HG03095 (cell line): ENCODE data around the gene CDK18.

ENCODE experiments used
- ATAC-seq: cut with Tn5 transposase; IDR thresholded peaks from one replicate; pipeline ENCODE4 v1.9.1; 2021; ENCODE audit warnings: moderate library complexity; ENCODE audit not compliant: unreplicated experiment

The CDK18 gene

GRCh38 chr1:205568135-205568468, 63.6 kb downstream of the CDK18 start:
- no peak for ATAC-seq

GRCh38 chr1:205568469-205569361, 64.2 kb downstream of the CDK18 start:
- no peak for ATAC-seq

- no peak for ATAC-seq
These were observed 65.1 kb downstream of the CDK18 start for GRCh38 chr1:205569411-205570172.

- no peak for ATAC-seq
These were observed 65.7 kb downstream of the CDK18 start for GRCh38 chr1:205570173-205570501.

GRCh38 chr1:205570796-205571537, 66.5 kb downstream of the CDK18 start:
- ATAC-seq = no peak

- no peak for ATAC-seq
These were observed 67.3 kb downstream of the CDK18 start for GRCh38 chr1:205571747-205572146.

- ATAC-seq = no peak
These were observed 68.0 kb downstream of the CDK18 start for GRCh38 chr1:205572421-205572820.

GRCh38 chr1:205575294-205575885, 70.9 kb downstream of the CDK18 start:
- ATAC-seq = no peak

GRCh38 chr1:205576011-205576410, 71.5 kb downstream of the CDK18 start:
- ATAC-seq = no peak

- no peak for ATAC-seq
These were observed 72.6 kb downstream of the CDK18 start for GRCh38 chr1:205576805-205577761.

- no peak for ATAC-seq
These were observed 73.6 kb downstream of the CDK18 start for GRCh38 chr1:205577874-205578658.

GRCh38 chr1:205578780-205579571, 74.5 kb downstream of the CDK18 start:
- ATAC-seq = no peak

GRCh38 chr1:205579711-205580110, 75.2 kb downstream of the CDK18 start:
- ATAC-seq = no peak

GRCh38 chr1:205580140-205580922, 75.9 kb downstream of the CDK18 start:
- ATAC-seq = no peak

- ATAC-seq = no peak
These were observed 76.4 kb downstream of the CDK18 start for GRCh38 chr1:205580923-205581180.

GRCh38 chr1:205581321-205581980, 77.0 kb downstream of the CDK18 start:
- ATAC-seq = no peak

- no peak for ATAC-seq
These were observed 77.6 kb downstream of the CDK18 start for GRCh38 chr1:205582046-205582445.
